Fibroblast of villous mesenchyme (primary cell): ENCODE data around the gene C20orf202. TPM values are rescaled to one million over a fixed set of nuclear protein-coding genes. Genes with fewer than 3 reads are reported as not detected.
A peak's percentile ranks its signal among the peaks of the same experiment; 100 is the strongest.

Experiments used
- DNase-seq: peaks from one replicate; pipeline ENCODE4 v3.0.0-alpha.2; 2010; ENCODE audit warnings: low read depth
- H3K4me3 ChIP-seq: 2 replicates; pipeline ENCODE4 v1.5.1; 2011; ENCODE audit warnings: low read depth, mild to moderate bottlenecking, low read length
- CTCF ChIP-seq: IDR thresholded peaks from 2 replicates; pipeline ENCODE4 v1.5.1; 2012; ENCODE audit warnings: low read depth, mild to moderate bottlenecking, low read length; ENCODE audit not compliant: insufficient read depth
- total RNA-seq: library from RNA; depleted of rRNA; stranded (reverse); fragments of >200 nt; gene quantifications from 2 replicates; pipeline ENCODE4 v1.2.3, GENCODE V29; 2012

C20orf202 gene
- total RNA-seq, 1 donor, result under 0.01 TPM

- DNase-seq, result peak; percentile 85
- no peak for TF ChIP-seq CTCF
- H3K4me3 ChIP-seq, result peak within 1 kb of the TSS; percentile 77
Observed at GRCh38 chr20:1225783-1226654, 22.8 kb downstream of the C20orf202 start, which contains the start of gene RAD21L1. Gene RAD21L1 (plus strand): TSS chr20:1226044. CDS start chr20:1228454, 2,410 bp downstream.

- H3K4me3 ChIP-seq, result no peak overlapping the region
- DNase-seq, result no peak
- no peak for TF ChIP-seq CTCF
Observed at GRCh38 chr20:1229541-1229940, 26.3 kb downstream of the C20orf202 start.

GRCh38 chr20:1232286-1233111 lies 29.2 kb downstream of the C20orf202 start:
- no peak for TF ChIP-seq CTCF
- DNase-seq, result no peak

GRCh38 chr20:1240549-1240948 lies 37.3 kb downstream of the C20orf202 start:
- DNase-seq, result no peak
- H3K4me3 ChIP-seq, result no peak overlapping the region
- no peak for TF ChIP-seq CTCF

More at GRCh38 chr20:1232286-1233111, 29.2 kb downstream of the C20orf202 start:
- H3K4me3 ChIP-seq, result no peak overlapping the region

GRCh38 chr20:1241456-1241855 lies 38.2 kb downstream of the C20orf202 start:
- no peak for TF ChIP-seq CTCF
- DNase-seq, result no peak
- H3K4me3 ChIP-seq, result no peak overlapping the region

GRCh38 chr20:1242099-1242498 lies 38.8 kb downstream of the C20orf202 start:
- no peak for TF ChIP-seq CTCF
- H3K4me3 ChIP-seq, result no peak overlapping the region
- no peak for DNase-seq
